Thyroid gland (tissue), 4 donors: ENCODE results near the gene ADAMTSL1.

Experiments
- POLR2A ChIP-seq, 2 donors: fragments of 450-650 bp; IDR thresholded peaks; one replicate each; pipeline ENCODE4 v1.6.1; 2017; ENCODE audit warnings: antibody characterized with exemption in 2 of 2, mild to moderate bottlenecking in 2 of 2, moderate library complexity in 1 of 2
- TF ChIP-seq, protein P1 (sequence below), 6 experiments: fragments of 200-600 bp in 3 of 6; fragments of 450-650 bp in 3 of 6; sonication (generic) in 3 of 6; IDR thresholded peaks; one replicate each; pipeline ENCODE4 v1.5.1; 2016 to 2019; ENCODE audit warnings: antibody characterized with exemption in 6 of 6, mild to moderate bottlenecking in 2 of 6, inconsistent platforms in 1 of 6, moderate library complexity in 1 of 6

DNA sequence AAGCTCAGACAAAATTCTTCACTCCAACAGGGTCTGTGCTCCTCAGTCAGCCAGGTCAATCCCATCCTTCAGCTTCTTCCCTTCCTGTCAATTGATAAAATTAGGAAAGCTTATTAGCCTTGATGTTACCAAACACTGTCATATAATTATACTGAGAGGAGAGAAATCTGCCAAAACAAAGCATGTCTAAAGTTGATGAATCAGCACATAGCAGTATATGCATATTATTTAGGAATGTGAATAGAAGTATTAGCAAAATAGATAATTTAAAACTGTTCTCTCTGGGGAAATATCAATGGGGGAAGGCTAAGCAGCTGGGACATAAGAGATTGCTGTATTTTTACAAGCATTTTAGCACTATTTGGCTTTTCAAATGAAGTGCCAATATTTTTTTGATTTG lies 451.9 kb downstream of the ADAMTSL1 start:
- TF ChIP-seq, protein P1, sequence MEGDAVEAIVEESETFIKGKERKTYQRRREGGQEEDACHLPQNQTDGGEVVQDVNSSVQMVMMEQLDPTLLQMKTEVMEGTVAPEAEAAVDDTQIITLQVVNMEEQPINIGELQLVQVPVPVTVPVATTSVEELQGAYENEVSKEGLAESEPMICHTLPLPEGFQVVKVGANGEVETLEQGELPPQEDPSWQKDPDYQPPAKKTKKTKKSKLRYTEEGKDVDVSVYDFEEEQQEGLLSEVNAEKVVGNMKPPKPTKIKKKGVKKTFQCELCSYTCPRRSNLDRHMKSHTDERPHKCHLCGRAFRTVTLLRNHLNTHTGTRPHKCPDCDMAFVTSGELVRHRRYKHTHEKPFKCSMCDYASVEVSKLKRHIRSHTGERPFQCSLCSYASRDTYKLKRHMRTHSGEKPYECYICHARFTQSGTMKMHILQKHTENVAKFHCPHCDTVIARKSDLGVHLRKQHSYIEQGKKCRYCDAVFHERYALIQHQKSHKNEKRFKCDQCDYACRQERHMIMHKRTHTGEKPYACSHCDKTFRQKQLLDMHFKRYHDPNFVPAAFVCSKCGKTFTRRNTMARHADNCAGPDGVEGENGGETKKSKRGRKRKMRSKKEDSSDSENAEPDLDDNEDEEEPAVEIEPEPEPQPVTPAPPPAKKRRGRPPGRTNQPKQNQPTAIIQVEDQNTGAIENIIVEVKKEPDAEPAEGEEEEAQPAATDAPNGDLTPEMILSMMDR (IDR thresholded peaks at IDR 0.05), result no peak
- no peak for TF ChIP-seq POLR2A (IDR thresholded peaks at IDR 0.05)
